ENCODE data around the gene RTL10. TPM values are rescaled to one million over a fixed set of nuclear protein-coding genes. Genes with fewer than 3 reads are reported as not detected.
"Not testable (repeated sequence)": the region's sequence is repeated elsewhere in the genome, so short reads cannot be mapped to it uniquely, and the experiment has no call there.

The RTL10 gene
- total and polyA plus RNA-seq, 4 donors = 7.4 to 22.7 (median 11.6) TPM

DNA sequence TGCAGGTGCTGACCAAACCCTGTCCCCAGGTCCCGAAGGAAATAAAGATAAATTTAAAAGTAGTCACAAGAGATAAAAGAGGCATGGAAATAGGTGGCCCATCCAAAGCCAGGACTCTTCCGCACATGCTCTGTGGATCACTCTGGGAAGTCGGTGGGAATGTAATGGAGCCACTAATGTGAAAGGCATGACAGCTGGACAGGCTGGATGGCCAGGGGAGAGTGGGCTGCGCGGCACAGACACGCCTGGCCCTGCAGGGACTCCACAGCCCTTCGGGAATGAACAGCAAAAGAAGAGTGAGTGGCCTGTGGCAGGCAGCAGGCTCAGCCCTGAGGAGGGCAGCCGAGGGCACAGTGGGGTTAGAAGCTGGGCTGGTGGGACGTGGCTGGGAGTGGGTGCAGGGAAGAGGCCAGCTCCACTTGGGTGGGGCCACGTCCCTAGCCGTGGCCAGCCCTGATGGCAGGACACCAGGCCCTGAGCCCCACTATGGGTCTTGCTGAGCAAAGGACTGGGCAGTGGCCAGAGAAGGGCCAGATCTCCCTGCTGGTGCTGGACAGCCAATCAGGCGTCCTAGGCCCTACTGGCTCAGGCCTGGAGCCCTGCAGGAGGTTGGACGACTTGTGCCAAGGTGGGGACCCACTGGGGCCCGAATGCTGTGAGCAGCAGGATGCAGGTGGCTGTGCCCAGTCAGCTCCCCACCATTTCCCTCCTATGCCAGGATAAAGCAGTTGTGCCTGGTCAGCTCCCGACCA lies 31.3 kb upstream of the RTL10 start:
- 81 to 84% methylated on average over 15 of the region's 15 CpGs for WGBS, 2 donors
- Histone ChIP-seq H3K4me3 (no peak overlapping the region), H3K36me3 (ENCODE audit: control insufficient read depth in 4 of 4, insufficient read depth in 4 of 4, low read length in 4 of 4) (no peaks in the 10 kb centered on the region), H3K4me1 (ENCODE audit: control insufficient read depth in 5 of 5, insufficient read depth in 5 of 5, low read length in 5 of 5) (peaks cover 0 to 26% (median 0%) of the 10 kb centered on the region in 5 donors), H3K9me3 (ENCODE audit: control insufficient read depth in 4 of 4, insufficient read depth in 3 of 4, low read length in 3 of 4) (no peaks in the 10 kb centered on the region), H3K9ac (ENCODE audit: insufficient read depth in 1 of 2, low read length in 2 of 2) (no peak overlapping the region), H3K27me3 (ENCODE audit: control insufficient read depth in 3 of 3, insufficient read depth in 3 of 3, low read length in 2 of 3) (no peaks in the 10 kb centered on the region), H3K27ac (ENCODE audit: low read depth in 1 of 2, low read length in 1 of 2) (peak overlapping the region in 1 of 2 donors; percentile 28)
- DNase-seq (peak in 1 of 3 donors; percentile 9), ATAC-seq (ENCODE audit: insufficient read depth, low FRiP score) (no peak)
- no peak for TF ChIP-seq CTCF (IDR thresholded peaks at IDR 0.05; ENCODE audit: control extremely low read depth, extremely low read depth)

DNA sequence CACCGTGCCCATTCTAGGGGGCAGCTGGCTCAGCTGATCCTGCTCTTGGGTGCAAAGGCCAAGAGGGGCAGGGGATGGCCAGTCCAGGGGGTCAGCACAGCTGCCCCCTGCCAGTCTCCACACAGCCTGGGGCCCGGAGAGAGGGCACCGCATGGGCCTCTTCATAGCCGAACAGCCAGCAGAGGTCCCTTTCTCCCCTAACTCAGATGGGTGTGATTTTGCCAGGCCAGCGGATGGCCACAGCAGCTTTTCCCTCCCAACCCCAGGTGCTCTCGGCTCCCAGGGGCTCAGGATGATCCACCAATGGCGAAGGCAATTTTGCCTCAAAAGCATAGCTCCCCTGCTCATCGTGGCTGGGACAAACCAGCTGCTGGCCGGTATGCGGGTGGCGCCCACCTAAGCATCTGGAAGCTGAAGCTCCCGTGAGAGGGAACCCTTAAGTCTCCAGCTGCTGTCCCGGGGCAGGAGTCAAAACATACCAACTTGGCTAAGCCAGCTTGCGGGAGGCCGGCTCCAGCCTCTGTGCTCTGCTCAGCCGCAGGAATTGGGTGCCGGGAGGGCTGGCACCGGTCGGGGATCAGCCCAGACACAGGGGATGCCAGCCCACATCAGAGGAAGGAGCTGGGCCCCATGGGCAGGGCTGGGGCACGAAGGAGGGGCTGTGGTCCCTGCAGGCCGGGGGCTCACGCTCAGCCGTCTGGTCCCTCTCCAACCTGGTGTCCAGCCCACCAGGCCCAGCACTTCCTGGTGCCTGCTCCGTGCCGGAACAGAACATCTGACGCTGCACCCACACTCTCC lies 30.5 kb upstream of the RTL10 start:
- no peak for TF ChIP-seq CTCF (IDR thresholded peaks at IDR 0.05; ENCODE audit: control extremely low read depth, extremely low read depth)
- Histone ChIP-seq H3K9ac (ENCODE audit: insufficient read depth in 1 of 2, low read length in 2 of 2) (no peak overlapping the region), H3K36me3 (ENCODE audit: control insufficient read depth in 4 of 4, insufficient read depth in 4 of 4, low read length in 4 of 4) (no peaks in the 10 kb centered on the region), H3K4me1 (ENCODE audit: control insufficient read depth in 5 of 5, insufficient read depth in 5 of 5, low read length in 5 of 5) (peaks cover 0 to 30% (median 3%) of the 10 kb centered on the region in 5 donors), H3K27ac (ENCODE audit: low read depth in 1 of 2, low read length in 1 of 2) (no peak overlapping the region), H3K4me3 (no peak overlapping the region), H3K9me3 (ENCODE audit: control insufficient read depth in 4 of 4, insufficient read depth in 3 of 4, low read length in 3 of 4) (no peaks in the 10 kb centered on the region), H3K27me3 (ENCODE audit: control insufficient read depth in 3 of 3, insufficient read depth in 3 of 3, low read length in 2 of 3) (no peaks in the 10 kb centered on the region)
- ATAC-seq (ENCODE audit: insufficient read depth, low FRiP score) = no peak
- DNase-seq = peak in 1 of 3 donors; percentile 10
- 93 to 95% methylated on average over 25 to 26 of the region's 26 CpGs for WGBS, 2 donors

GRCh38 chr22:19884161-19884953 lies 29.7 kb upstream of the RTL10 start:
- 88 to 96% methylated on average over 15 of the region's 15 CpGs for WGBS, 2 donors
- ATAC-seq (ENCODE audit: insufficient read depth, low FRiP score) = no peak
- Histone ChIP-seq H3K4me3 (no peak overlapping the region), H3K9ac (ENCODE audit: insufficient read depth in 1 of 2, low read length in 2 of 2) (no peak overlapping the region), H3K36me3 (ENCODE audit: control insufficient read depth in 4 of 4, insufficient read depth in 4 of 4, low read length in 4 of 4) (no peaks in the 10 kb centered on the region), H3K9me3 (ENCODE audit: control insufficient read depth in 4 of 4, insufficient read depth in 3 of 4, low read length in 3 of 4) (no peaks in the 10 kb centered on the region), H3K27me3 (ENCODE audit: control insufficient read depth in 3 of 3, insufficient read depth in 3 of 3, low read length in 2 of 3) (no peaks in the 10 kb centered on the region), H3K27ac (ENCODE audit: low read depth in 1 of 2, low read length in 1 of 2) (no peak overlapping the region), H3K4me1 (ENCODE audit: control insufficient read depth in 5 of 5, insufficient read depth in 5 of 5, low read length in 5 of 5) (peaks cover 0 to 30% (median 4%) of the 10 kb centered on the region in 5 donors)
- TF ChIP-seq CTCF (IDR thresholded peaks at IDR 0.05; ENCODE audit: control extremely low read depth, extremely low read depth) = no peak
- peak in 1 of 3 donors; percentile 11 for DNase-seq

- H3K9me3 ChIP-seq (ENCODE audit: control insufficient read depth in 4 of 4, insufficient read depth in 3 of 4, low read length in 3 of 4); ATAC-seq (ENCODE audit: insufficient read depth, low FRiP score); H3K27ac ChIP-seq (ENCODE audit: low read depth in 1 of 2, low read length in 1 of 2); DNase-seq; H3K36me3 ChIP-seq (ENCODE audit: control insufficient read depth in 4 of 4, insufficient read depth in 4 of 4, low read length in 4 of 4); H3K27me3 ChIP-seq (ENCODE audit: control insufficient read depth in 3 of 3, insufficient read depth in 3 of 3, low read length in 2 of 3); H3K9ac ChIP-seq (ENCODE audit: insufficient read depth in 1 of 2, low read length in 2 of 2); H3K4me3 ChIP-seq: not testable (repeated sequence)
- 93 to 97% methylated on average over 8 of the region's 8 CpGs for WGBS, 2 donors
- H3K4me1 ChIP-seq (ENCODE audit: control insufficient read depth in 5 of 5, insufficient read depth in 5 of 5, low read length in 5 of 5) = peaks cover 0 to 30% (median 4%) of the 10 kb centered on the region in 5 donors
Observed at GRCh38 chr22:19883446-19883845, 28.8 kb upstream of the RTL10 start.

Data from lung (tissue), 12 donors.